Tibial nerve (tissue), 4 donors: ENCODE data around the gene IDH3G.

Experiments used
- CTCF ChIP-seq, 5 experiments: fragments of 200-600 bp in 3 of 5; fragments of 450-650 bp in 2 of 5; sonication (generic) in 3 of 5; IDR thresholded peaks; one replicate each; pipeline ENCODE4 v1.5.1; 2016 to 2019; ENCODE audit warnings: antibody characterized with exemption in 5 of 5, mild to moderate bottlenecking in 3 of 5, moderate library complexity in 2 of 5
- EP300 ChIP-seq, 2 donors: sonication (generic); formaldehyde crosslinking; IDR thresholded peaks; one replicate each; pipeline ENCODE4 v1.6.1; 2017; ENCODE audit warnings: antibody characterized with exemption in 2 of 2, mild to moderate bottlenecking in 1 of 2
- POLR2A ChIP-seq, 2 donors: fragments of 450-650 bp; IDR thresholded peaks; one replicate each; pipeline ENCODE4 v1.6.1; 2017; ENCODE audit warnings: antibody characterized with exemption in 2 of 2, mild to moderate bottlenecking in 2 of 2, moderate library complexity in 2 of 2

GRCh38 chrX:153804100-153804595 lies 10.0 kb upstream of the IDH3G start:
- TF ChIP-seq POLR2A (IDR thresholded peaks at IDR 0.05) (no peak), EP300 (IDR thresholded peaks at IDR 0.05) (no peak), CTCF (IDR thresholded peaks at IDR 0.05) (no peak)
